CD4-positive, alpha-beta T cell treated with Interleukin-17A for 4 hours (primary cell): Measurements from ENCODE around the gene BAIAP2L1.
A peak's percentile ranks its signal among the peaks of the same experiment; 100 is the strongest.
"Not testable (repeated sequence)": the region's sequence is repeated elsewhere in the genome, so short reads cannot be mapped to it uniquely, and the experiment has no call there.

Experiments used
- DNase-seq: peaks from one replicate; pipeline ENCODE4 v3.0.0-alpha.2; 2020; ENCODE audit warnings: mixed read lengths

Gene BAIAP2L1

DNA sequence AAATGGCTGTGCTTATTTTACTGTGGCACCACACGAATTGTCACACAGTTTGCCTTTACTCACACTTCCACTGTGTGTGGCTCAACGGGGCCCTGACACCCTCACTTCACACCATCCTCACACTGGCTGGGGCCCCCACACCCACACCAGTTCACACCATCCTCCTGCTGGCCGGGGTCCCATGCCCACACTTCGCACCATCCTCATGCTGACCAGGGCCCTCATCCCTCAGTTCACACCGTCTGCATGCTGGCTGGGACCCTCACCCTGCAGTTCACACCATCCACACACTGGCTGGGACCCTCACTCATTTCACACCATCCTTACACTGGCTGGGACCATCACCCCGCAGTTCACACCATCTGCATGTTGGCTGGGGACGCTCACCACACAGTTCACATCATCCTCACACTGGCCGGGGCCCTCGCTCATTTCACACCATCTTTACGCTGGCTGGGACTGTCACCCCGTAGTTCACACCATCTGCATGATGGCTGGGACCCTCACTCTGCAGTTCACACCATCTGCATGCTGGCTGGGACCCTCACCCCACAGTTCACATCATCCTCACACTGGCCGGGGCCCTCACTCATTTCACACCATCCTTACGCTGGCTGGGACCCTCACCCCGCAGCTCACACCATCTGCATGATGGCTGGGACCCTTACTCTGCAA is 83.4 kb downstream of the BAIAP2L1 start:
- DNase-seq: no peak

DNA sequence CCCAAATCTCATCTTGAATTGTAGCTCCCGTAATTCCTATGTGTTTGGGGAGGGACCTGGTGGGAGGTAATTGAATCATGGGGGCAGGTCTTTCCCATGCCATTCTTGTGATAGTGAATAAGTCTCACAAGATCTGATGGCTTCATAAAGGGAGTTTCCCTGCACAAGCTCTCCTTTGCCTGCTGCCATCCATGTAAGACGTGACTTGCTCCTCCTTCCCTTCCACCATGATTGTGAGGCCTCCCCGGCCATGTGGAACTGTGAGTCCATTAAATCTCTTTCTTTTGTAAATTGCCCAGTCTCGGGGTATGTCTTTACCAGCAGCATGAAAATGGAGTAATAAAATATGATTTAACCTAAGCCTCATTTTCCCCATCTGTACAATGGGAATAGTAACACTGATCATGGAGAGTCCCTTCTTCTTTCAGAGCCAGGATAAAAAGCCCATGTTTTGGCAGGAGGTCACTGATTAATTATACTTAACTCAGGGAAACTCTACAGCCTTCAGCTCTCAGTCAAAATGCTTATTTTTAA is 84.8 kb downstream of the BAIAP2L1 start:
- not testable (repeated sequence) for DNase-seq

DNA sequence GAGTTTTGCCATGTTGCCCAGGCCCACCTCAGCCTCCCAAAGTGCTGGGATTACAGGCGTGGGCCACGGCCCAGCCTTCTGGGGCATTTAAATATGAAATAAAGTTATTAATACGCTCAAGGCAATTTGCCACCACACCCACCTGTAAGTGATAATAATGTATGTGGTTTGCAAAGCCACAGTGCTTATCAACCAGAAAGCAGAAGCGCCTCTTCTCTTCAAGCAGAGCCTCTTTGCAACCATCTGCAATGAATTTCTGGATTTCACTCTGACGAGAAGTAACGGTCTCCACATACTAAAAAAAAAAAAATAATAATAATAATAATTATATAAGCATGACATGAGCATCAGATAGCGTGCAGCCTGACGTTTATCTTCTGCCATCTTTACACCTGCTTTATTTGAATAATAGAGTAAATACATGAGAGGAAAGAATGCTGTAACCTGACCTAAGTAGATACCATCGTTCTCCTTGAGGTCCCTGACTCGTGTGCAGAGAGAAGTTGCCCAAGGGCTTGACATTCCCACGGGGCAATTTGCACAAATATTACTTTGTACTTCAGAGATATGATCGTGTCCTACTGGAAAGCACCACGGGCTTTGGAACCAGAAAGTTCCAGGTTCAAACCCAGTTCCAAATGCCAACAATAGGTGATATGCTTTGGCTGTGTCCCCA is 85.4 kb downstream of the BAIAP2L1 start:
- DNase-seq: no peak

DNA sequence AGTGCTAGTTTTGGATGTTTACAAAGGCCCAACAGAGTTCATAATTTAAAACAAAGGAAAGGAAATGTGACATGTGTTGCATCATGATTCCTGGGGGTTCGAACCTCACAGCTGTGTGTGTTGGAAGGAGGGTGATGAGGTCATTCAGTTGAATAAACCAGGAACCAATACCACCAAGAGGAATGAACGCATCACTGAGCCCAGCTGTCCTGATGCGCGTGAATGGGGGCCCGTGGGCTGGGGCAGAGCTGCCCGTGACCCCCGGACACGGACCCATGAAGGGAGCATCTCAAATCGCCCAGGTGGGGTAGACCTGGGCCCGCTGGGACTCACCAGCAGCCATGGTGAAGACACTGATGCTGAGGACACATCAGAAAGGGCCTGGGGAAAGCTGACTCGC is 86.4 kb downstream of the BAIAP2L1 start:
- DNase-seq: no peak

DNA sequence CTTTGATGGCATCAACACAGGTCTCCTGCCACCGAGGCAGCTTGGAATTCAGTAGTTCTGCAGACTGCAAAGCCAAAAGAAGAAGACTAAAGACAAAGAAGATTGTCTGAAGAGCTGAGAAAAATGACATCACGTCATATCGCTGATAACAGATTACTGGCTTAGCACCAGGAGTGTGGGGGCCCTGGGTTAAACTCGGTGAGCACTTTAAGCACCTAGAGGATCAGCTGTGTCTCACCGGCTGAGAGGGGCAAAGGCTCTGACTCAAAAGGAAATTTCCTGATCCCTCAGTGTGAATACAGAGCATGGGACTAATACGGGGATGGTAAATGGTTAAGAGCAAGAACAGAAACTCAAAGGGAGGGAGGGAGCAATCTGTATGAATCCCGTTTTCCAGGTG is 88.7 kb downstream of the BAIAP2L1 start:
- no peak for DNase-seq

DNA sequence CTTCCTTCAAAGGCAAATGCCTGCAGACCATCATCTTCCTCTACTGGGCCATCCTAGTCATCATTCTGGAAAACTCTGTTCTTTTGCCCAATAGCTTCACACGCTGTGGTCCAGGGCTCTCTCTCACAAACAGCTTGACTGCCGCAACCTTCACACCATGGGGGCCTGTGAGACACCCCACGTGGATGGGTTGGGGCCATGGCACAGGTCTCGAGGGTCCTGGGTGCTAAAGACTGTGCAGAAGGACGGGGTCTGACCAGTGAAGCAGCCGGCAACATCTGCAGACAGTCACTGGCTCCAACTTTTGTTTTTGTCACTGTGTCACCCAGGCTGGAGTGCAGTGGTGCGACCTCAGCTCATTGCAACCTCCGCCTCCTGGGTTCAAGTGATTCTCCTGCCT is 91.3 kb downstream of the BAIAP2L1 start:
- no peak for DNase-seq

DNA sequence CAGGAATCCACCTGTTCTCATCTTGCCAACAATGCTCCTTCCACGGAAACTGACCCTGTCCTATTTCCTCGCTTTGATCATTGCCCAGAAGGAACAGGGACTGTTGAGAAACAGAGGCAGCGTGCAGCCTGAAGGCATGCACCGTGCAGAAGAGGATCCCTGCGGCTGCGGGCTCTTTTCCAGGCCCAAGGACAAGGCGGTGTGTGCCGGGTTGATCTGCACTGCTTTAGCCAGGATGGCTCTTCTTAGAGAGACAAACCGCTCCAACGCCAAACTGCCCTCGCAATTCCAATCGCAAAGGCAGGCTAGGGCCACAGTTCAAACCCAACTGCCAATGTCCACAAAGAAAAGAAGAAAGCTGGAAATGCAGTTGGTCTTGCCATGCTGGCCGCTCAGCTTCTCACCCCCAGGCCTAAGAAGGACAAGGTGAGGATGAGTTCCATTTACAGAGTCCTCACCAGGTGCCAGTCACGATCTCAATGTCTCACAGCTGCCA is 92.9 kb downstream of the BAIAP2L1 start:
- no peak for DNase-seq

DNA sequence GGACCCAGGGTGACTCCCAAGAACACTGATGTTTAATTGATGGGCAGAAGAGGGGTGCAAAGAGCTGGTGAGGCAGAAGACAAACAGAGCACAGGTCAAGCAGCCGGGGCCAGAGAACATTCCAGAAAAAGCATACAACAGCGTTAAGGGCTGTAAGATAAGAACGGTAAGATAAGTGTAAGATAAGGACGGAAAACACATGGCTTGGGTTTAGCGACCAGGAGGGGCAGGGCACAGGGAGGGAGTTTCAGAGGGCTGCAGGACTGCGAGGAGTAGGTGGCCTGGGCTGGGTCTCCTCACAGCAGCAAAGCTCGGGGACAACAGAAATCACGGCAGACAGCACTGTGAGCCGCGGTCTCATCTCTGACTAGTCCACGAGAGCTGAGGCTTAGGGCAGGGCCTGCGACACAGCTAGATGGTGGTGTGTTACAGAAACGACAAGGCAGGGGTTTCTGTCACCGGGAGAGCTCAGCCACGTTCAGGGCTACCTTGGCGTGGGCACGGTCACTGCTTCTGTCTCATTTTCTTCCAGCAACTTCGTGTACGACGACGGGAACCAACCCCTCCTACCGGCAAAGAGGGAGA is 94.8 kb downstream of the BAIAP2L1 start:
- no peak for DNase-seq

DNA sequence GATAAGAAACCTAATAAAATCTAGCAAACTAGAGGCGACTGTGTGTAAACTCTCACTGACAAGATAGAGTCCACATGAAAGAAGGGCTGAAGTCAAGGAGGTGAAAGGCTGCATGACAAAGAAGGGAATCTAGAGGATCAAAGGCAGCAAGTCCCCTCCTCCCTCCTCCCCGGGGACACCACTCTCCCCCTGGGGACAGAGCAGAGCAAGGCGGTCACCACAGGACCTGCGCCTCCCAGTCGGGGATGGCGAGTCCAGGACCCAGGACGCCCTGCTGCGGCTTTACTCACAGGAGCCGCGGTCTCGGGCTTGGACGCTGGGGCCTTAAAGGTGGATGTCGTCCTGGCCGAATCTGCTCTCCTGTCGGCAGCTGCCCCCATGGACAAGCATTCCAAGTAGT is 97.0 kb downstream of the BAIAP2L1 start:
- DNase-seq: no peak

DNA sequence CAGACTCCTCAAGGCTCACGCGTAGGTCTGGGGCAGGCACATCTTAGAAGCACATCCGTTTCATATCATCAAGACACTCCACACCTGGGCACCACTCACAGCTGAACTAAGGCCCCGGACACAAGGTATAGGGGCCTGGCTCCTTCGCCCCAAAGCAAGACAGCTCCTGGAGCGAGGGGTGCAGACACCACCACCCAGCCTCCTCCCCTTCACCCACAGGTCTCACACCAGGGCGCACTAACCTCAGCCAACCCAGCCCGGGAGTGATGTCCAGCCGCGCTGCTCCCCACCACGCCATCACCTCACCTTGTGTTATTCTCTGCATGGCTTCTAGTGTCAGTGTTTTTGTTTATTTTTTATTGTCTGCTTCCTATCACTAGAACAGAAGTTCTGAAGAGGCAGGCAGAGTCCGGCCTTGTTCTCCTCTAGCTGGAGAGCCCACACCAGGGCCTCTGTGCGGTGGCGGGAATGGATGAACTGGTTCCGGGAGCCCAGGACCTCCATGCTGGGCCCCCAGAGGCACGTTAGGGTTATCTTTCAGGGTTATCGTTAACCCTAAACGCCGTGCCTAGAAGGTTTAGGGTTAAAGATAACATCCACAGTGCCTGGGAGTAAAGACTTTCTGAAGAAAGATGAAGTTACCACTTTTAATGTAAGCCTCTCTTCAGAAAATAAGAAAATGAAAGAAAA is 97.6 kb downstream of the BAIAP2L1 start:
- DNase-seq: no peak

DNA sequence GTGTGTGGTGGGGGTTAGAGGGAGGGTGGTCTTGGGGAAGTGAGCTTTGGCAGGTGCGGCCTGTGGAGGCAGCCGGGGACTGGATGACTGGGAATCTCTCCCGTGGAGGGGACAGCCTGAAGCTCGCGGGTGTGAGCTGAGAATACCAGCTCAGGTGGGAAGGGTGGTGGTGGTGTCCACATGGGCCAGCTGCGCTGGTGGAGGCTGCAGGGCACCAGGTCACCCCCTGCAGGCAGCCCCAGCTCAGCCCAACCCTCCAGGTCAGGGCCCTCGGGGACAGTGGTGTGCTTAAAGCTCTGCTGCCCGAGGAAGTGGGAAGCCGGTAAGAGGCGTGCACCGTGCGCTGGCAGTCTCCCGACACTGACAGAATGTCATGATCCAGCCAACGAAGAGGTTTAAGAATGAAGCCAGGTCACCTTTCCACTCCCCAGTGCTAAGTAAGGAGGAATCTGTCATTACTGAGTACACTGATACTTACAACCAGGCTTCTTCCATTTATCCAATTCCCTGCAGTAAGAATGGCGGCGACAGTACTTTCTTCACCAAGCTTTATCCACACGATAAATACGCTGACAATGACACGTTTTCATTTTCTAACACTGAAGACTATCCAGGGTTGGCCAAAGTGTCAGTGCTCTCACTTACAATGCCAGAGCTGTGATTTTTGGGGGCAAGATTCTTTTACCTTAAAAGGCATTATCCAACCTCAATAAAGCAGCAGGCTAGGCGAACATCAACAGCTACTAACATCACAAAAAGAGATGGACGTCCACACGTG is 99.0 kb downstream of the BAIAP2L1 start:
- no peak for DNase-seq

DNA sequence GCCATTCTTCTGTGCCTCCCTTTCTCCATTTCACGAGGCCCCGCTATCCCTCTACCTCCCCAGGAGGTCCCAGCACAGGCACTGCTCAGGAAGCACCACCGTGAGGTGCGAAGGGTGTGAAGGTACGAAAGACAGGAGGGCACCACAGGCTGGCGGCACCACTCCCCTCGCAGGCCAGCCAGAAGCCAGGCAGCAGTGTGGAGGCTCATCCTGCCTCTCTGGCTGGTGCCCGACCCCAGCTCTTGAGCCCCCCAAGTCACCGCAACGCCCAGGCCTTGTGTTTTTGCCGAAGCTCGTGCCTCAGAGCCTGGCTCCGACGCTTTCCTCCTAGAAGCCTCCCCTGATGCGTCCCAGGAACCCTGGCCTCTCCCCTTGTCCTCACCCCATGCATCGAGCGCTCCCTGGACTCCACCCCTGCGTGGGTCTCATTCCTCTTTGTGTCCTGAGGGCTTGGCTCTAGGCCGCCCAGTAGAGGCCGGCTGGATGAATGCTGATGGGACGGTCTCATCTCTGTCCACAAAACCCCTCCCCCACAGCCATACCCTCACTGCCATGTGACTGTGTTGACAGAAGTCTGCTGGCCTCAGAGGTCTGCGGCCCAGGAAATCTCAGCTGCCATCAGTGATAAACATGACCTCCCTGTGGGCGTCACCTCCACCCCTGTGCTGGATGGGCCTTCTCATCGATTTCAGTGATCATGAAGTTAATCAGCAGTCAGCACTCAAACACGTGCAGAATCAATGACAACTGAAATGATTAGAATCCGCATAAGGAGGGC is 100.1 kb downstream of the BAIAP2L1 start:
- DNase-seq: no peak

DNA sequence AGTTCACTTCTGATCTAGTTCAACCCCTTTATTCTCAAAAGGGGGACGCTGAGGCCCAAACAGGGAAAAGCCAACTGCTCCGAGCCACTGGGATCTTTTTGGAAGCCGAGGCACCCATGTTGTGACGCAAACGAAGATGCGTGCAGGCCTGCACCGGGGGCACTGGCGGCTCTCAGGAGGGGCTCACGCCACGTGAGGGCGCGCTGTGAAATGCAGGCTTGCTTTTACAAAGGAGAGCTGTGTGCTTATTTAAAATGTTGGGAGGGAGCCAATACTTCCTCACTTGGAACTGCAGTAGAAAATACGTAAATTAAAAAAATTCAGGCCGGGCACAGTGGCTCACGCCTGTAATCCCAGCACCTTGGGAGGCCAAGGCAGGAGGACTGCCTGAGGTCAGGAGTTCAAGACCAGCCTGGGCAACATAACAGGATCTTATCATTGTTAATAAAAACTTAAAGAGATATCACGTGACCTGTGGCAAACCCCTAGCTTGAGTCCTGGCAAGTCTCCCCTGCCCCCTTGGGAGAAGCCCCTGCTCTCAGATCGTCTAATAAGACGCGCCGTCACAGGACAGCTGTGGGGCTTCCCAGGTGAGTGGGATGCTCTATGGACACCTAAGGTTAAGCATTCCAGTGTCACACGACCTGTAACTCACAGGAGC is 103.1 kb downstream of the BAIAP2L1 start:
- no peak for DNase-seq

DNA sequence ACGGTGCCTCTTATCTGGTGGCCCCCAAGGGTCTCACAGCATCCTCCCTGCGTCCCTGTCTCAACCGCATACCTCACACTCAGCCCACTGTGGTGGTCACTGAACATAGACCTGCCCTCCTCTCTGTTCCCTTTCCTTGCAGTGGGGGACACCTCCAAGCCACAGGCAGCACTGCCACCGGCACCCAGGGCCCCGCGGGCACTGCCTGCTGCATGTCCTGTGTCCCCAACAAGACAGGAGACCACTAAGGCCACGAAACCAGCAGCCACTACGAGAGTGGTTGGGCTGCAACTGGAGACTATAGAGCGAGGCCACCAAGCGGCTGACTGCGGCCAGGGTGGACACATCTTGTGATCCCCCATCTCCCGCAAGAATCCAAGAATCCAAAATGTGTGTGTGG is 104.1 kb downstream of the BAIAP2L1 start:
- DNase-seq: no peak

DNA sequence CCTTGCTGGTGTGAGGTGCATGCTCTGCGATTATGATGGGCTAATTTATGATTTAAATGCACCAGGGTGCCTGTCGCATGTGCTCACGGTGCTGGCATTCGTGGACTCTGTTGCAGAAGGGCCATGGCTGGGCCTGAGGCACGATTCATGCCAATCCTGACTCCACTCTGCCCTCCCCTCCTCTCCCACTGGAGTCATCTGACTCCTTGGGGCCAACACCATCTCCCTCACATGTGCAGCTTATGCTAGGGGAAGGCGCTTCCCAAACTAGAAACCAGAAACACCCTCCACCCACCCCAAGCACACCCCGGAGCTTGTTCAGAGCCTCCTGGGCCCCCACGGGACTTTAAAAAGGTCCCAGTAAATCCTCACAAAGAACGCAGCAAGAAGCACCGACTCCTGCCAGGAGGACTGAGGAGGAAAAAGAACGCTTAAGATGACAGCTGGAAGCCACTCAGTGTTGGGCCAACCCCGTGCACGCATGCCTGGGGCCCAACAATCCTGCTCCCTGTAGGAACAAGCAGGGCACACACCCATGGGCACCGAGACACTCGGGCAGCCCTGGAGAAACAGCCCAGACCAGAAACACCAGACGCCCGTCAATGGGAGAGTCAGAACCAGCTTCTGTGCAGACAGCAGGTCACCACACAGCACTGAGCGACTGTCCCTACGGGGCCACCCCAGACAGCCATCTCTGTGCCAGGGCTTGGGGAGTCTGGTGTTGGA is 105.3 kb downstream of the BAIAP2L1 start:
- no peak for DNase-seq

DNA sequence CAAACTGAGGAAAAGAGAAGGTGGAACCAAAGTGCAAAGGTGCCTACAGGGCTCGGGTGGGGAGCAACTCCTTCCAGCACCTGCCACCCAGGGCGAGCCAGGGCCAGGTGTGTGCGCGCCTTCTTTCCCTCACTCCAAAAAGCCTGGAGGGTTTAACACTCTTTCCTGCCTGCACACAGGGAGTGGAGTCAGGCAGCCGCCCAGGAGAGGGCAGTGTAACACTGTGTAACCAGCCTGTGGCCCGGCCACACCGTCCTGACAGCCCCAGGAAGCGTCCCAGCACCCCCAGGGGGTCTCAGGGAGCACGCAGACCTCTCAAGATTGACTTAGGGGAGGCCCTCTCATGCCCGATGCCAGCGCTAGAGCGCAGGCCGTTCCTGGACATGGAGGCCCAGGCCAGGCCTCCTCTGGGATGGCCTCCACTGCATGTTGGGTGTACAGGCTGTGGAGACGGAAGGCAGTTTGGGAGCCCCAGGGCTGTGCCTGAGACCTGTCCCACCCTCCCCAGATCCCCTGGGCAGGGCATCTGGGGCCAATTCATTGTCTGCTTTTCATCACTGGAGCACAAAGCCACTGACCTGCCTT is 106.0 kb downstream of the BAIAP2L1 start:
- DNase-seq: peak; percentile 35

DNA sequence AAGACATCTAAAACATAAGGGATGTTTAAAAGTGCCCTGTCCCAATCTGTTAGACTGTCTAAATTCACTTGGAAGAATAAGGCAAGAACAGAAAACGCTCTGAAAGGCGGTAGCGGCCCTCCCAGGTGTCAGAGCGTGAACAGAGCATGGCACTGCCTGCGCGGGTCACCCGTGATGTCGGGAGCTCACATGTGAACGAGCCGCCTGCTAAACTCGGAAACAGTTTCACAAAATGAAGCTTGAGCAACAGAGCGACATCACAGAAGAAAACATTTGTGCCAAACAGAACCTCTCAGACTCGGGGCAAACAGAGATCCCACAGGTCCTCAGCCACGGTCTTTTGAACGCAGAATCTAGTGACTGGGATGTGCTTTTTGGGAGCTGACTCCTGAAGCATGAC is 106.6 kb downstream of the BAIAP2L1 start:
- no peak for DNase-seq

DNA sequence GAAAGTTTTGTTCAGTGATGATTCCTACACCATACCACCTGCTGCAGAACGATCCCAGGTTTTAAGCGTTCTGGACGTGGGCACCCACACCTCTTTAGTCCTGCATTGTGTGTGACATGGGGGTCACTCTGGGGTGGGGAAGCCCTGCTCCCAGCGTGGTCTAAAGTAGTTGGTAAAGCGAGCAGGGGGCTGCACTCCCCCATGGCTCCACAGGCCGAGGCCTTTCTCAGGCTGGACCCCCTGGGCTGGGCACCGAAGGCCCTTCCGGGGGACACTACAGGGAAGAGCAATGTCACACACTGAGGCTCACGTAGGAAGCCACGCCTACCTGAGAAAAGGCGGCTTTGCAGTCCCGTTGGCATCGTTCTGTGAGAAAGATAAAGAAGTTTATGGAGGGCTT is 107.1 kb downstream of the BAIAP2L1 start:
- no peak for DNase-seq

DNA sequence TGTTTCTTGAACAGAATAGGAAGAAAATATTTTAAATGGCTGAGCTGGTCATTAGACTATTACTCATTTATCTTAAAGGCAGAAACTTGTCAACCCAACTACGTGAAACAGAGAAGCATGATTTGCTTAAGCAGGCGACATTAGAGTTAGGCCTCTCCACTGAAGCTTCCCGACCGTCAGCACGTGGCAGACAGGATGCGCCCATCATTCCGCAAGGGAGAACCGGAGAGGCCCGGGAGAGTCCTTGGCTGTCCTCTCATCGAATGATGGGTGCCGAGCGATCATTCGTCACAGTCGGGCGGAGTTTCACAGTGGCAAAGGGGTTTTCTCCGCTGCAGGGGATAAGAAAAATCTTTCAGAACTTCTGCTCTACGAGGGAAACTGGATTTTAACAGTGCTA is 107.6 kb downstream of the BAIAP2L1 start:
- DNase-seq: no peak

DNA sequence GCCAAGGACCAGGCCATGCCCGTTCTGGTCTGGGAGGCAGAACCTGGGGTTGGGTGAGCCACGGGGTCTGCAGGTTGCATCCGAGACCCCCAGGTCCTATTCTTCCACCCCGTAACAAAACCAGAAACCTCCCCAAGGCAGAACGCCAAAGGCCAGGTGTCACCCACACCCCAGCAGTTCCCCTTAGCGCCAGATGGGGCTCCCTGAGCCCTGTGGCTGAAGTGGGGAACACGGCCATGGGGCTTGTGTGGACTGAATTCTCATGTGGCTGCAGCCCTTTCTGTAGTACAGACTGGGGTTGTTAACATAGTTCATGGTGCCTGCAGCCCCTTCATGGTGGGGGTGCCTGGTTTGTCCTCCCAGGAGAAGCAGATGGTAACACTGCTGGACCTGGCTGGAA is 109.2 kb downstream of the BAIAP2L1 start:
- DNase-seq: no peak
